Measurements from ENCODE around the gene SLC5A12.
A peak's percentile ranks its signal among the peaks of the same experiment; 100 is the strongest.

The SLC5A12 gene

GRCh38 chr11:26717771-26718170, 4.1 kb downstream of the SLC5A12 start:
- no peak for DNase-seq

GRCh38 chr11:26715133-26715532, 6.7 kb downstream of the SLC5A12 start:
- no peak for DNase-seq

DNA sequence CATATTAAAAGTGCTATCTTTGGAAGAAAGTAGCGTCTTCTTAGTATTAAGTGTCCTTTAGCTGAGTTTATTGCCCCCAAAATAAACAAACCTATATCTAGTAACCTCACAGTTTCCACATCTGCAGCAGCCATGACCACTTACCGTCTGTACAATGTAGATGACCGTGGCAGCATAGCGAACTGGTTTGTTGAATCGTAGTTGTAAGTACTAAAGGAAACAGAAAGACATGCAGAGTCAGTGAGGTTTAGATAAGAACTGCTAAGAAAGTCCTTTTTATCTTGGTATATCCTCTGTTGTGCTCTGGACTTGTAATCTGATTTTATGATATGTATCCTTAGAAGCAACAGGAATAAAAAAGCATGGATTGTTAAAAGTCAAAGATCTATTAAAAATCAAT, 9.4 kb downstream of the SLC5A12 start:
- no peak for DNase-seq

DNA sequence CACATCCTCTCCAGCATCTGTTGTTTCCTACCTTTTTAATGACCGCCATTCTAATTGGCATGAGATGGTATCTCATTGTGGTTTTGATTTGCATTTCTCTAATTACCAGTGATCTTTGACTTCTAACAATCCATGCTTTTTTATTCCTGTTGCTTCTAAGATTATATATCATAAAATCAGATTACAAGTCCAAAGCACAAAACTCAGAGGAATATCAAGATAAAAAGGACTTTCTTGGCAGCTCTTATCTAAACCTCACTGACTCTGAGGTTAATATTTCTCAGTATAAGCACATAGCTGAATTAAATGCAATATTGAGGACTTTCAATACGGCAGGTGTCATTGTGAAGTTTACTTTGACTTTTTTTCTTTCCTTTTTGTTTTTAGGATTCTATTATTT, 11.4 kb downstream of the SLC5A12 start:
- DNase-seq, result no peak

GRCh38 chr11:26708736-26709456, 13.0 kb downstream of the SLC5A12 start:
- DNase-seq, result no peak

DNA sequence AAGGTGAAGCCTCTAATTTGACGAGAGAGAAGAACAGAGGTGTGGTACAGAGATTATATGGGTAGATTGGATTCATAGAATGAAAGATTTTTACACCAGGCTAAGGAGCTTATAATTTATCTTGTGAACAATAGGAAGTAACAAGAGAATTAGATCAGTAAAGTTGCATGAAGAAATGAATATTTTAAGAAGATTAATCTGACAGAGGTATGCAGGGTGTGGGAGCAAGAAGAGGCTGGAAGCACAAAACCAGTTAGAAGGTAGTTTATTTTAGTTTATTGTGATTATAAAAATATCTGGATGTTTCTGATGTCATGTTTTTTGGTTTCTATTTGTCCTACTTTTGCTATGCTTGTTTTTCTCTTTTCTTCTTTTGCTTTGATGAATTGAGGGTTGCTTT, 15.7 kb downstream of the SLC5A12 start:
- no peak for DNase-seq

- no peak for DNase-seq
Measured at GRCh38 chr11:26704249-26704648, 17.6 kb downstream of the SLC5A12 start.

GRCh38 chr11:26703411-26704191, 18.3 kb downstream of the SLC5A12 start:
- DNase-seq, result no peak

DNA sequence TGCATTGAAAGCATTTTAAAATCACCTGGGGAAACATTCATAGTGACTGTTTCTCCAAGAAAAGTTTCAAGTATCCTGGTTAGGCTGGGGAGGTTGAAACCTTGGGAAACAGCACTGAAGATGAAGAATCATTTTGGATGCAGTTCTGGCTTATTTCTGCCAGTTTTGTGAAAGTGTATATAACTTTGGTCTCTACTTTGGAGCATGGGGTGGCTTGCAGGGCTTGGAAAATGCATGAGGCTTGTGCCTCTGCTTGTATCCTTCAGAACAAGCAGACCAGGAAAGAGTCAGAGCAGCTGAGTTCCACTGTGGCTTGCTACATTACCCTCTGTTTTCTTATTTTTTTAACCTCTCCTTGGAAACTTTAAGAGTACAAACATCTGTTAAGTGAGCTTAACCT, 19.5 kb downstream of the SLC5A12 start:
- DNase-seq, result peak; percentile 59

- no peak for DNase-seq
Measured at GRCh38 chr11:26700574-26701235, 21.2 kb downstream of the SLC5A12 start.

DNA sequence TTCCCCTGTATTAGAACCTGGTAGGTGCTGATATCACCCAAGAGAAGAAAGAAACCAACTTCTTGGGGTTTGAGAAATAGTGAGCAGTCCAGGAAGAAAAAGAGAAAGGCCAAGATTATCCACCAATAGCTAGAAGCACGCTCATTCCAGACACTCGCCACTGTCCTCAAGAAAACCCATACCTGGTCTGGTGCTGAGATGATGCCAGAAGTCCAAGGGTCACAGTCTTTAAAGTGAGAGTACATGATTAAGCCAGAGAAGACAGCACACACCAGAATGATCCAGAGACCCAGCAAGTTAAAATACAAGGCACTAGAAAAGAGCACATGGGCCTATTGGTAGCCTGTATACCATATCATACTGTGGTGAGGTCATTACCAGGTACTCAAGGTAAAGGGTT, 23.6 kb downstream of the SLC5A12 start:
- DNase-seq, result no peak

DNA sequence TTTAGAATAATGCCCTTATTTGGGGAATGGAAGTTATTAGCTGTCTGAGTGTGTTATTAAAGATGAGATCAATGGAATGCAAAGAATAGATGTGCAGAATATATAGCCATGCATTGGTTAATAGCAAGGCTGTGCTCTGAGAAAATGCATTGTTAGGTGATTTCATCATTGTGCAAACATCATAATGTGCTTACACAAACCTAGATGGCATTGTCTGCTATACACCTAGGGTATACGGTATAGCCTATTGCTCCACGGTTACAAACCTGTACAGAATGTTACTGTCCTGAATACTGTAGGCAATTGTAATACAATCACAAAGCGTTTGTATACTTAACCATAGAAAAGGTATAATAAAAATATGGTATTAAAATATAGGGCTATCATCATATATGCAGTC, 25.5 kb downstream of the SLC5A12 start:
- no peak for DNase-seq

DNA sequence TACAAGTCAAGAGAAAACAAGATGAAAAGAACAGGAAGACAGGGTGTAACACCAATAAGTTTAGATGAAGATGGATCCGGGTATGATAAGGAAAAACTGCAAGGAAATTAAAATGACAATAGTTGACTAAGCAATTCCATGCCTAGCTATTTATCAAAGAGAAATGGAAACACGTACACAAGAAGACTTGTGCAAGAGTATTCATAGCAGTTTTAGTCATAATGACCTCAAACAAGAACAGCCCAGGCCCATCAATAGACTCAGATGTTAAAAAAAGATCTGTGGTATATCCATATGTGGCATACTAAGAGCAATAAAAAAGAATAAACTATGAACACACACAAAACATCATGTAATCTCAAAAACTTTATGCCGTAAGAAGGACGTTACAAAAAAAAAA, 33.2 kb downstream of the SLC5A12 start:
- DNase-seq, result no peak

- DNase-seq, result no peak
Measured at GRCh38 chr11:26687351-26687750, 34.5 kb downstream of the SLC5A12 start.

DNA sequence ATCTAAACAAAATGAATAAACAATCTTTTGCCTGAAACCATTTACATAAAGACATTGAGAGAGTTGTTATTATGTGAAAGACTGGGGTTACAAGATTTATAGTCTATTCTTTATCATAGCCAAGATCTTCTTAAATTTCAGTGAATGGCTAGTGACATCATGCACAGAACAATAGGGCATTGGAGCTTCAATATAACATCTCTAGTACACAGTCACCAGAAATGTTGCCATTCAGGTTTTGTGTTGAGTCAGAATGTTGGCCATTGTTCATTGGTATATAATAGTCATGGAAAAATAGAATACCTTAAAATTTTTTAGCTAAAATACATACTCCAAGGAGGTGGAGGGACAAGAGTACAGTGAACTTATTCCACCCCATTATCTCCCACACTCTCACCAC, 44.3 kb downstream of the SLC5A12 start:
- no peak for DNase-seq

GRCh38 chr11:26676641-26677040, 45.2 kb downstream of the SLC5A12 start:
- DNase-seq, result no peak

- DNase-seq, result no peak
Measured at GRCh38 chr11:26675233-26675928, 46.5 kb downstream of the SLC5A12 start.

DNA sequence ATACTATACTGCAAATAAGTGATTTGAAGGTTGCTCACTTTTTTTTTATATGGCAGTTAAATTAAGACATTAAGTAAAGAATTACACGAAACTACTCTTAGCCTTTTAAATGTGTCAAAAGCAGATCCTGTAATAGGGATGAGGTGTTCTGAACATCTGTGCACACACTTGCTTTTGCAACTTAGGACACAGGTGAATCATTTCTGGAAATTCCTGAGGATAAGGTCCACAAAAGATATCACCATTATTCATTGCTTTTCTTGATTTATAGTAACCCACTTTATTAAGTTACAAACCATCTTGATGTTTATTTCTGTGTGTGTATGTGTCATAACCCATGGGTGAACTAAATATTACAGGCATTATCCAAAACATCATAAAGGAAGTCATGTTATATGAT, 55.9 kb downstream of the SLC5A12 start:
- no peak for DNase-seq

GRCh38 chr11:26665036-26665435, 56.8 kb downstream of the SLC5A12 start:
- no peak for DNase-seq

GRCh38 chr11:26662916-26663315, 58.9 kb downstream of the SLC5A12 start:
- no peak for DNase-seq

- no peak for DNase-seq
Measured at GRCh38 chr11:26655287-26655686, 66.6 kb downstream of the SLC5A12 start.

DNA sequence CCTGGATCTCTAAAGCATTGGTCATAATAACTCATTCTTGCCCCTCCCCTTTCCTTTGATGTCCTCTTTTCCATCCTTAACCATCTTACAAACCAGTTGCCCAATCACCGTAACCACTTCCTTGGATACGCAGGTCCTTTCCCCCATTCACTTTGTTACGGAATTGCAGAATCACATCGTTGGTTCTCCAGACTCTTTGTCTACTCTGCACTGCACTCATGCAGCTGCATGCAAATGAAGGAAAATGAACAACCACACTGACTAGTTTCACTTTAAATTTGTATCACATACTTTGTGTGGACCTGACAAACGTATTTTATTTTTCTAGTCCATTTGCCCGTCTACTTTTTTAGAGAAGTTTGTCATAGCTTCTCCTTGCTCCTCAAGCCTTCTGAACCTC, 69.9 kb downstream of the SLC5A12 start:
- no peak for DNase-seq

- DNase-seq, result peak; percentile 46
Measured at GRCh38 chr11:26649884-26650283, 72.0 kb downstream of the SLC5A12 start.

Data from right forelimb (tissue), 1 donor.